ENCODE data around the gene UCP2.
"Not testable (repeated sequence)": the region's sequence is repeated elsewhere in the genome, so short reads cannot be mapped to it uniquely, and the experiment has no call there.

Gene UCP2

GRCh38 chr11:73939096-73939495 is 43.5 kb downstream of the UCP2 start:
- DNase-seq: no peak

GRCh38 chr11:73936047-73936446 is 46.6 kb downstream of the UCP2 start:
- DNase-seq: not testable (repeated sequence)

GRCh38 chr11:73932781-73933180 is 49.9 kb downstream of the UCP2 start:
- no peak for DNase-seq

- no peak for DNase-seq
Observed at GRCh38 chr11:73931951-73932350, 50.7 kb downstream of the UCP2 start.

GRCh38 chr11:73931039-73931645 is 51.5 kb downstream of the UCP2 start:
- peak; percentile 16 to 76 for DNase-seq

GRCh38 chr11:73929388-73929787 is 53.3 kb downstream of the UCP2 start:
- no peak for DNase-seq
